Measurements from ENCODE around the gene IPO11.

IPO11 gene

DNA sequence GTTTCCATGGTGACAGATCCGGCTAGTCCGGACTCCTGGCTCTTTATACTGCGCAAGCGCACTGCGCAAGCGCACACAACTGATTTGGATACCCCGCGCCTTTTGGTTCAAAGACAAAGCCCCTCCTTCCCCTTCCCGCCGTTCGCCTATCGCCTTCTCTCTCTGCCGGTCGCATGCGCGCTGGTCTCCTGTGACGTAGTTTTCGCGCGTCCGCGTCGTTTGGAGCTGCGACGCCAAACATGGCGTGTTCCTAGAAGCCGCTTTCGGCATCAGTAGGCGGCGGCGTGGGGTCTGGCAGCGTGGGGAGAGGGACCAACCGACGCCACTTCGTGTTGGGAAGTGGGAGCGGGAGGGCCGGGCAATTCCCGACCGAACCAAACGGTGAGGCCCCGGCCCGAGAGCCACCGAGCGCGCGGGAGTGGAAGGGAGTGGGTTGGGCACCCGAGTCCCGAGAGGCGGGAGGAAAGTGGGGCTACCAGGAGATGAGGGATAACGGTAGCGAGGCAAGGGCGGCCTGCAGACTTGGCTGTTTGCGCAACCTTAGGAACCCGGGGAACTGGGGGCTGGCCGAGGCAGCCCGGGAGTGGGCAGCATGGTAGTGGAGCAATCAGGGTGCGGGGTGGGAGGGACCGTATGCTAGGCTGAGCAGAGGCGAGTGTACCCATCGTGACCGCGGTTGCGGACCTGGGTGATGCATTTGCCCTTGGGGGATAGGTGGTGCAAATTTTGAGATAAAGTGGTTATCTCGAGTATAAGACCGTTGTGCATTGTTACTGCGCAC lies at the start of gene IPO11:
Gene IPO11, plus strand, starts transcription at position 215 of the 781 bp plus-strand sequence. CDS start 24,517 bp downstream, outside the sequence.
- intact Hi-C loops (cut with DNase I): no loop called here
- DNase-seq: peak; percentile 95 to 100 (median 98)

GRCh38 chr5:62369039-62369438 lies 43.5 kb upstream of the IPO11 start:
- intact Hi-C loops (cut with DNase I): no loop called here
- DNase-seq: no peak

- DNase-seq: no peak
- intact Hi-C loops (cut with DNase I): no loop called here
Measured at GRCh38 chr5:62371409-62371808, 41.2 kb upstream of the IPO11 start.

GRCh38 chr5:62372600-62372999 lies 40.0 kb upstream of the IPO11 start:
- intact Hi-C loops (cut with DNase I): no loop called here
- no peak for DNase-seq

DNA sequence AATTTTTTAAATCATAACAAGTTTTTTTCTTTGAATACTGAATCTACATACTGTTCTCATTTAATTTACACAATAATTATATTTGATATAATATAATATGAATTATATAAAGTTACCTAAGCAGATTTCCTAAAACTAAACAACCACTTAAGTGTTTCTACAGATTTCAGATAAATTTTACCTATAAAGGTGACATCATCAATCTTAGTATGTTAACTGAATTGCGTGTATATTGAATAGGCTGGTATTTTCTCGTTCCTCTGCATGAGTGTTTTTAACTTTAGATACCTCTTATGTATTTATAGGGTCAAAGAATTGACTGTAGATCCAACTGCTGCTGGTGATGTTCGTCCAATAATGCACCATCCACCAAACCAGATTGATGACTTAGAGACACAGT lies 39.2 kb upstream of the IPO11 start:
- intact Hi-C loops (cut with DNase I): no loop called here
- DNase-seq: no peak

GRCh38 chr5:62374090-62374489 lies 38.5 kb upstream of the IPO11 start:
- no peak for DNase-seq
- intact Hi-C loops (cut with DNase I): no loop called here

DNA sequence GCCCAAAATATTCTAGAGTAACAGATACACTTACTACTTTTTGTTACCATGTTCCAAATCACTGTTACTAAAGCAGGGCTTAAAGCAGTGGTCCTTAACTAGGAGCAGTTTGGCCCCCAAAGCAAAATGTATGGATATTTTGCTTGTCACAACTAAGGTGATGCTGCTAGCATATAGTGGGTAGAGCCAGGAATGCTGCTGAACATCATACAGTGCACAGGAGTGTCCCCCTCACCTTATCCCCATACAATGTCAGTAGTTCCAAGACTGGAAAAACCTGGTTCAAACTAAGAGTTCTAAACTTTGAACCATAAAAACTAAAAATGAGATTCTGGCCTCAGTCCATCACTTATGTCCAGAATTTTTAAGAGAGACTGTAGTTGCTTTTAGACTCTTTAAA lies 36.9 kb upstream of the IPO11 start:
- intact Hi-C loops (cut with DNase I): no loop called here
- DNase-seq: no peak

- intact Hi-C loops (cut with DNase I): no loop called here
- no peak for DNase-seq
Measured at GRCh38 chr5:62376064-62376463, 36.5 kb upstream of the IPO11 start.

GRCh38 chr5:62385131-62385530 lies 27.4 kb upstream of the IPO11 start:
- DNase-seq: no peak
- intact Hi-C loops (cut with DNase I): no loop called here

DNA sequence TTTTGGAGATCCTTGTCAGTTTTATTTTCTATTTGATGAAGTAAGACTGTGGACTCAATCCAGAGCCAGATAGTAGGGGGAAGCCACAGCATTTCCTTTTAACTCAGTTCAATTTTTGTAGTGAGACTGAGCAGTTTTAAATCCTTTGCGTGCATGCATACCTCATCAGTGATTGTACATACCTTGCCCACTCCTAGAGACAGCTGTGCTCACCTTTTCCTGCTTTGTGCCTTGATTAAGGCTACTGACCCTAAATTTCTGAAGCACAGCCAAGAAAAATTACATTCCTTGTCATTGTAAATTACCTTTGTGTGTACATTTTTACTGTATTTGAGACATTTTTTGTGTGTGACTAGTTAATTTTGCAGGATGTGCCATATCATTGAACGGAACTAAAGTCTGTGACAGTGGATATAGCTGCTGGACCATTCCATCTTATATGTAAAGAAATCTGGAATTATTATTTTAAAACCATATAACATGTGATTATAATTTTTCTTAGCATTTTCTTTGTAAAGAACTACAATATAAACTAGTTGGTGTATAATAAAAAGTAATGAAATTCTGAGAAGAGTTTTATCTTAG lies 26.7 kb upstream of the IPO11 start:
- DNase-seq: no peak
- intact Hi-C loops (cut with DNase I): no loop called here

DNA sequence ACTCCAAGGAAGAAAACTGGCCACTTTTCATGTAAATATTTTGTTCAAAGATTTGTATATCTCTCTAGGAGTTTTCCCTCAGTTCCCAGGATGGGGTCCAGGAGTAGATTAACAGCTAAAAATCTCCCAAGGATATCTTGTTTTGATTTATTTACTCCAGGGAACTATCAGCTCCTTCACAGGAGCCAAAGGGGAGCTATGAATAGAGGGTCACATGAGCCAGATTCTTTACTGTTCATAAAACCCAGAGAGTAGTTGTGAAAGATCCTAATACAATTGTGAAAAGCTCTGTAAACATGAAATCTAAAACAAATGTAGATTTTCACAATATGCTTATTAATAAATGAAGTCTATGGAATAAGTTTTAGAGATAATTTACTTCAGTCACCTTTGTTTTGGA lies 25.7 kb upstream of the IPO11 start:
- intact Hi-C loops (cut with DNase I): no loop called here
- no peak for DNase-seq

GRCh38 chr5:62395210-62395950 lies 17.2 kb upstream of the IPO11 start:
- intact Hi-C loops (cut with DNase I): no loop called here
- no peak for DNase-seq

- peak; percentile 95 to 100 (median 97) for DNase-seq
- intact Hi-C loops (cut with DNase I): loop anchor here (5.0 kb wide), 1 partner anchor 96 kb away; the partner anchor contains the start of gene KIF2A
Measured at GRCh38 chr5:62403411-62404250, 8.9 kb upstream of the IPO11 start, which contains the start of gene DIMT1. Gene DIMT1, minus strand, starts transcription at chr5:62403905. Its CDS starts 133 bp downstream, at chr5:62403772.

DNA sequence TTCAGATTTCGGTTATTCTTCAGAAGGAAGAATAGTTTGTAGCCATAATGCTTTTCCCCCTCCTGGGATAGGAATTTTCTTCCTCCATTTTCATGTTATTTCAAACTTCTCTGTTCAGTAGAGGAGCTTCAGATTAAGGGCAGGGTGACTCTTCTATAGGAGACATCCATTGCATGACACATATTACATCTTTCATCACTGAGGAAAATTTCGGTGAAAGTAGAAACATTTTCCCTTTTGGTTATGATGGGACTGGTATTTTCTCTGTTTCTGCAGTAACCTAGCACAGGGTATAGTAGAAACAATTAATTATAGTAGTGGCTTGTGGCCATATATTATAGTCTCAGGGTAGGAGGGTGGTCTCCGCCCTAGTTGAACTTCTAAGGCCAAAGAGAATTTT lies 1.1 kb downstream of the IPO11 start:
- intact Hi-C loops (cut with DNase I): no loop called here
- DNase-seq: no peak

DNA sequence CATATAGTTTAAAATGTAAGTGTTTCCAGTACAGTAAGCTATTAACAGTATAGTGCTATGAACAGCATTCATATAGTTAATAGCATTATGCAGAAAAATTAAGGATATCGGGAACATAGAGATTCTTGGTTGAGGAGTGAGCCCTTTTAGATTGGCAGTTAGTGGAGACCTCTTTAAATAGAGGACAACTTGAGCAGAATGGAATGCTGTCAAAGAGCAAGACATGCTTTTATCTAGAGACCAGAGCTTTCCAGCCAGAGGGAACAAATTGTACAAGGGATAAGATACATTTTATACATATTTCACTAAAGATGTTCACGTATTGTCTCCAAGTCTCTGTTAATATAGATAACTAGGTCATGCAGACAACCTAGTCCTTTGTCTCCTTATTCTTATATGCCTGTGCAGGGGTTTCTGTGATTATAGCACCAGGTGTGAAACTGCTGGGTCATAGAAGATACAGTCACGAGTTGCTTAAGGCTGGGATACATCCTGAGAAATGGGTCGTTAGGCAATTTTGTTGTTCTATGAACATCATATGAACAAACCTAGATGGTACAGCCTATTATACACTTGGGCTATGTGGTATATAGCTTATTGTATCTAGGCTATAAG lies 6.0 kb downstream of the IPO11 start:
- DNase-seq: no peak
- intact Hi-C loops (cut with DNase I): no loop called here

DNA sequence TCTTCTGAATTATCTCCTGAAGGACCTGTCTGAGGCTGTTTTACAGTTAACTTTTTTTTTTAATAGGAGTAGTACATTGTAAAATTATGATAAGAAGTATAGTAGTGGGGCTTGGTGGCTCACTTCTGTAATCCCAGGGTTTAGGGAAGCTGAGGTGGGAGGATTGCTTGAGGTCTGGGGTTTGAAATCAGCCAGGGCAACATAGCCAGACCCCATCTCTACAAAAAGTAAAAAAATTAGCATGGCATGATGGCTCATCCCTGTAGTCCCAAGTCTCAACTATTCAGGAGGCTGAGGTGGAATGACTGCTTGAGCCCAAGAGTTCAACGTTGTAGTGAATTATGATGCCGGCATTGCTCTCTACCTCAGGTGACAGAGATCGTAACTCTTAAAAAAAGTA lies 7.0 kb downstream of the IPO11 start:
- DNase-seq: no peak
- intact Hi-C loops (cut with DNase I): no loop called here

DNA sequence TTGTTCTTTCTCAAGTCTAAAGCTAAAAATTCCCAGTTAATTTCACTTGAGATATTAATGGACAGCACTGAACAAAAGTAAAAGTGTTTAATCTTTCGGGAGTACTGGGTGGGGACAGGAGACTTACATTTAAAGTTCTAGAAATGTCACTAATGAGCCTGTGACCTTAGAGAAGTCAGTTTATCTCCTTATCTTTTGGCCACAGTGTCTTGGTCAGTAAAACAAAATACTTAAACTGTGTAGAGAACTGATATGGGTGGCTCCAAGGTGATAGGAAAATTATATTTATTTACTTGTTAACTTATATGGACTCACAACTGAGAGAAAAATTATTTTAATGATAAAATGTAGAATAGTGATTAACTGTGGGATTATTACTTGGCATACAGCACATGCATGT lies 8.9 kb downstream of the IPO11 start:
- DNase-seq: no peak
- intact Hi-C loops (cut with DNase I): no loop called here

DNA sequence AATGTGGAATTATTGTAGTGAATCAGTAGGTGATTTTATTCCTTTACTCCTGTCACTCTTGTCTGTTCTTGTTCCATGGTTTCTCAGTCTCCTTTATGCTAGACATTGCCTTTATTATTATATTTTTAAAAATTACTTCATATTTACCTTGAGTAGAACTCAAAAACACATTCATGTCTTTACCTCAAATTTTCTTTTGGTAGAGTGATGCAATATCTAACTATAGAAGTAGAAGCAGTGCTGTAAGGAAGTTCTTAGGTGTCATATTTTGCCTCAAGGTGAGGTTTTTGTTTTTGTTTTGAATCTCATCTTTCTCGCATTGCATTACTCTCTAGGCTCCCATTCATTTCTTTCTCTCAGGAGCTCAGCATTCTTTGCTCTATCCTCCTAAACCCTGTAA lies 12.2 kb downstream of the IPO11 start:
- no peak for DNase-seq
- intact Hi-C loops (cut with DNase I): no loop called here

GRCh38 chr5:62431735-62432620 lies 19.4 kb downstream of the IPO11 start:
- DNase-seq: no peak
- intact Hi-C loops (cut with DNase I): no loop called here

All from posterior cingulate gyrus (tissue), 11 donors.